Liver (tissue), 3 donors: ENCODE data around the gene TBC1D13.
A peak's percentile ranks its signal among the peaks of the same experiment; 100 is the strongest.

Source experiments
- GABPA ChIP-seq, 2 donors: IDR thresholded peaks in 1 of 2; conservative IDR thresholded peaks in 1 of 2; 2 replicates each; pipeline ENCODE4 v1.6.1; 2016; ENCODE audit warnings: antibody characterized with exemption in 2 of 2, mild to moderate bottlenecking in 1 of 2, moderate library complexity in 1 of 2
- JUND ChIP-seq, 2 donors: IDR thresholded peaks; 2 replicates each; pipeline ENCODE4 v1.6.1; 2016; ENCODE audit warnings: antibody characterized with exemption in 2 of 2
- RAD21 ChIP-seq, 2 donors: IDR thresholded peaks; 2 replicates each; pipeline ENCODE4 v1.6.1; 2016; ENCODE audit warnings: antibody characterized with exemption in 2 of 2, mild to moderate bottlenecking in 2 of 2
- RXRA ChIP-seq, 2 donors: IDR thresholded peaks; 2 replicates each; pipeline ENCODE4 v1.6.1; 2017 to 2018; ENCODE audit warnings: antibody characterized with exemption in 2 of 2, mild to moderate bottlenecking in 1 of 2
- SP1 ChIP-seq: IDR thresholded peaks from 2 replicates; pipeline ENCODE4 v1.6.1; 2018; ENCODE audit warnings: antibody characterized with exemption, mild to moderate bottlenecking
- TAF1 ChIP-seq: conservative IDR thresholded peaks from 2 replicates; pipeline ENCODE4 v1.6.1; 2016; ENCODE audit warnings: antibody characterized with exemption, mild to moderate bottlenecking
- TF ChIP-seq, protein P1 (sequence below): fragments of 150-350 bp; IDR thresholded peaks from 2 replicates; pipeline ENCODE4 v1.5.1; 2017; ENCODE audit warnings: improper control_type of control experiment, low read depth, low read length; ENCODE audit not compliant: missing input control
- TF ChIP-seq, protein P2 (sequence below): IDR thresholded peaks from 2 replicates; pipeline ENCODE4 v1.6.1; 2016; ENCODE audit warnings: antibody characterized with exemption
- TF ChIP-seq, protein P3 (sequence below): IDR thresholded peaks from 2 replicates; pipeline ENCODE4 v1.6.1; 2016; ENCODE audit warnings: antibody characterized with exemption
- TF ChIP-seq, protein P4 (sequence below): IDR thresholded peaks from 2 replicates; pipeline ENCODE4 v1.6.1; 2016; ENCODE audit warnings: antibody characterized with exemption, mild to moderate bottlenecking
- donor health status: healthy.
- donor health status: healthy.

DNA sequence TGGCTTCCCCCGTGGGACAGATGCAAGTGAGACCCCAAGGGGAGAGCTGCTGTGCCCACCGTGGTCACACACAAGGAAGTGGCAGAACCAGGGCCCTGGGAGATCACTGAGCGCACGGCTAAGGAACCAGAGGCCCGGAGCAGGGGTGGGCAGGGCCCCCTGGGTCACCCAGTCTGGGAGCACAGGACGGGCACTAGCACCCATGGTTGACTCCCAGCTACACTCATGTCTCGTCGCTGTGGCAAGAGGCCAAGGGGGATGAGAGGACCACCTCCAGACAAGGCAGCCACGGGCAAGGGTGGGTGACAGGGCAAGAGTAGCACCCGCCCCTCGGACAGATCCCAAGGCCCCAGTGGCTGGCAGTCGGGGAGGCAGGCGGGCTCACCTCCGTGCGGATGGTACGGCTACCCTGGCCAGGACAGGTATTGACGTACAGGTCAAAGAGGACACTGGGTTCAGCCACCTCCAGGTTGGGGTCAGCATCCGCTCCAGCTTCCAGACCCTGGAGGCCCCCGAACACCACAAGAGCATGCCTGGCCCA lies 36.4 kb downstream of the TBC1D13 start:
- TF ChIP-seq, protein P1, sequence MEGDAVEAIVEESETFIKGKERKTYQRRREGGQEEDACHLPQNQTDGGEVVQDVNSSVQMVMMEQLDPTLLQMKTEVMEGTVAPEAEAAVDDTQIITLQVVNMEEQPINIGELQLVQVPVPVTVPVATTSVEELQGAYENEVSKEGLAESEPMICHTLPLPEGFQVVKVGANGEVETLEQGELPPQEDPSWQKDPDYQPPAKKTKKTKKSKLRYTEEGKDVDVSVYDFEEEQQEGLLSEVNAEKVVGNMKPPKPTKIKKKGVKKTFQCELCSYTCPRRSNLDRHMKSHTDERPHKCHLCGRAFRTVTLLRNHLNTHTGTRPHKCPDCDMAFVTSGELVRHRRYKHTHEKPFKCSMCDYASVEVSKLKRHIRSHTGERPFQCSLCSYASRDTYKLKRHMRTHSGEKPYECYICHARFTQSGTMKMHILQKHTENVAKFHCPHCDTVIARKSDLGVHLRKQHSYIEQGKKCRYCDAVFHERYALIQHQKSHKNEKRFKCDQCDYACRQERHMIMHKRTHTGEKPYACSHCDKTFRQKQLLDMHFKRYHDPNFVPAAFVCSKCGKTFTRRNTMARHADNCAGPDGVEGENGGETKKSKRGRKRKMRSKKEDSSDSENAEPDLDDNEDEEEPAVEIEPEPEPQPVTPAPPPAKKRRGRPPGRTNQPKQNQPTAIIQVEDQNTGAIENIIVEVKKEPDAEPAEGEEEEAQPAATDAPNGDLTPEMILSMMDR, result no peak
- TF ChIP-seq TAF1, result no peak
- TF ChIP-seq, protein P2, sequence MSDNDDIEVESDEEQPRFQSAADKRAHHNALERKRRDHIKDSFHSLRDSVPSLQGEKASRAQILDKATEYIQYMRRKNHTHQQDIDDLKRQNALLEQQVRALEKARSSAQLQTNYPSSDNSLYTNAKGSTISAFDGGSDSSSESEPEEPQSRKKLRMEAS, result no peak
- TF ChIP-seq GABPA (IDR thresholded peaks at IDR 0.05 in 1 of 2, conservative IDR thresholded peaks at IDR 0.05 in 1 of 2), result no peak
- no peak for TF ChIP-seq SP1
- TF ChIP-seq JUND (IDR thresholded peaks at IDR 0.05), result no peak
- peak; percentile 44 to 45 for TF ChIP-seq RXRA (IDR thresholded peaks at IDR 0.05)
- TF ChIP-seq, protein P3, sequence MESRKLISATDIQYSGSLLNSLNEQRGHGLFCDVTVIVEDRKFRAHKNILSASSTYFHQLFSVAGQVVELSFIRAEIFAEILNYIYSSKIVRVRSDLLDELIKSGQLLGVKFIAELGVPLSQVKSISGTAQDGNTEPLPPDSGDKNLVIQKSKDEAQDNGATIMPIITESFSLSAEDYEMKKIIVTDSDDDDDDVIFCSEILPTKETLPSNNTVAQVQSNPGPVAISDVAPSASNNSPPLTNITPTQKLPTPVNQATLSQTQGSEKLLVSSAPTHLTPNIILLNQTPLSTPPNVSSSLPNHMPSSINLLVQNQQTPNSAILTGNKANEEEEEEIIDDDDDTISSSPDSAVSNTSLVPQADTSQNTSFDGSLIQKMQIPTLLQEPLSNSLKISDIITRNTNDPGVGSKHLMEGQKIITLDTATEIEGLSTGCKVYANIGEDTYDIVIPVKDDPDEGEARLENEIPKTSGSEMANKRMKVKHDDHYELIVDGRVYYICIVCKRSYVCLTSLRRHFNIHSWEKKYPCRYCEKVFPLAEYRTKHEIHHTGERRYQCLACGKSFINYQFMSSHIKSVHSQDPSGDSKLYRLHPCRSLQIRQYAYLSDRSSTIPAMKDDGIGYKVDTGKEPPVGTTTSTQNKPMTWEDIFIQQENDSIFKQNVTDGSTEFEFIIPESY, result no peak
- TF ChIP-seq RAD21 (IDR thresholded peaks at IDR 0.05), result no peak
- TF ChIP-seq, protein P4, sequence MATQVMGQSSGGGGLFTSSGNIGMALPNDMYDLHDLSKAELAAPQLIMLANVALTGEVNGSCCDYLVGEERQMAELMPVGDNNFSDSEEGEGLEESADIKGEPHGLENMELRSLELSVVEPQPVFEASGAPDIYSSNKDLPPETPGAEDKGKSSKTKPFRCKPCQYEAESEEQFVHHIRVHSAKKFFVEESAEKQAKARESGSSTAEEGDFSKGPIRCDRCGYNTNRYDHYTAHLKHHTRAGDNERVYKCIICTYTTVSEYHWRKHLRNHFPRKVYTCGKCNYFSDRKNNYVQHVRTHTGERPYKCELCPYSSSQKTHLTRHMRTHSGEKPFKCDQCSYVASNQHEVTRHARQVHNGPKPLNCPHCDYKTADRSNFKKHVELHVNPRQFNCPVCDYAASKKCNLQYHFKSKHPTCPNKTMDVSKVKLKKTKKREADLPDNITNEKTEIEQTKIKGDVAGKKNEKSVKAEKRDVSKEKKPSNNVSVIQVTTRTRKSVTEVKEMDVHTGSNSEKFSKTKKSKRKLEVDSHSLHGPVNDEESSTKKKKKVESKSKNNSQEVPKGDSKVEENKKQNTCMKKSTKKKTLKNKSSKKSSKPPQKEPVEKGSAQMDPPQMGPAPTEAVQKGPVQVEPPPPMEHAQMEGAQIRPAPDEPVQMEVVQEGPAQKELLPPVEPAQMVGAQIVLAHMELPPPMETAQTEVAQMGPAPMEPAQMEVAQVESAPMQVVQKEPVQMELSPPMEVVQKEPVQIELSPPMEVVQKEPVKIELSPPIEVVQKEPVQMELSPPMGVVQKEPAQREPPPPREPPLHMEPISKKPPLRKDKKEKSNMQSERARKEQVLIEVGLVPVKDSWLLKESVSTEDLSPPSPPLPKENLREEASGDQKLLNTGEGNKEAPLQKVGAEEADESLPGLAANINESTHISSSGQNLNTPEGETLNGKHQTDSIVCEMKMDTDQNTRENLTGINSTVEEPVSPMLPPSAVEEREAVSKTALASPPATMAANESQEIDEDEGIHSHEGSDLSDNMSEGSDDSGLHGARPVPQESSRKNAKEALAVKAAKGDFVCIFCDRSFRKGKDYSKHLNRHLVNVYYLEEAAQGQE, result no peak
